Retinal pigment epithelial cell (primary cell): ENCODE data around the gene PAGE3.

Experiments used
- DNase-seq: peaks from one replicate; pipeline ENCODE4 v3.0.0-alpha.2; 2010; ENCODE audit warnings: low read depth
- H3K4me3 ChIP-seq: 2 replicates; pipeline ENCODE4 v1.5.1; 2011; ENCODE audit warnings: mild to moderate bottlenecking, low read length, control low read depth, moderate library complexity
- TF ChIP-seq, protein P1 (sequence below): conservative IDR thresholded peaks from 2 replicates; pipeline ENCODE4 v1.5.1; 2011; ENCODE audit warnings: low read depth, low read length, control low read depth, inconsistent platforms

PAGE3 gene

DNA sequence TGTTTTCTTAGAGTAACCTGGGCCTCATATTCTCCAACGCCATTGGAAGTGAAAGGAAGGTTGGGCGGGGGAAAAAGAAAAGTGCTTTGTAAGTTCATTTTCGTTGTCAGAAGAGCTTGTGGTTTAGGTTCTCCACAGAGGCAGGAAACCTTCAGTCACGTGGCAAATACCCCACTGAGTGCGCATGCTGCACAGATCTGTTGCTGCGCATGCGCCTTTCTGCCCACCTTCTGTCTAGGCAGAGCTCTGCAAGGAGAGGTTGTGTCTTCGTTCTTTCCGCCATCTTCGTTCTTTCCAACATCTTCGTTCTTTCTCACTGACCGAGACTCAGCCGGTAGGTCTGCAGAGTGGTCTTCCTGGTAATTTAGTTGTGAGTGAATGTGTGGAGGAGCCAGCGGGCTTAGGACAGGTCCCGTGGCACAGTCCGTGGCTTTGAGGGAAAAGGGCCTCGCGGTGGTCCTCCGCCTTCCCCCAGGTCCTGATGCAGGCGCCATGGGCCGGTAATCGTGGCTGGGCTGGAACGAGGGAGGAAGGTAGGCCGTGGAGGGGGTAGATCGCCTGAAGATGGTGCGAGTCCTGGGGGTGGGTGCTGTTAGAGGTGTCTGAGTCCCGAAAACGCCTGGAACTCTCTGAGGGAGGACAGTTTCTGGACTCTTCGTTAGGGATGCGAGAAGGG lies 44.5 kb downstream of the PAGE3 start, which contains the start of gene PAGE5:
PAGE5 (plus strand) TSS at position 228 of the 676 bp plus-strand sequence. CDS start 1,037 bp downstream, outside the sequence.
- DNase-seq = no peak
- H3K4me3 ChIP-seq = no peak within 1 kb of the TSS
- TF ChIP-seq, protein P1, sequence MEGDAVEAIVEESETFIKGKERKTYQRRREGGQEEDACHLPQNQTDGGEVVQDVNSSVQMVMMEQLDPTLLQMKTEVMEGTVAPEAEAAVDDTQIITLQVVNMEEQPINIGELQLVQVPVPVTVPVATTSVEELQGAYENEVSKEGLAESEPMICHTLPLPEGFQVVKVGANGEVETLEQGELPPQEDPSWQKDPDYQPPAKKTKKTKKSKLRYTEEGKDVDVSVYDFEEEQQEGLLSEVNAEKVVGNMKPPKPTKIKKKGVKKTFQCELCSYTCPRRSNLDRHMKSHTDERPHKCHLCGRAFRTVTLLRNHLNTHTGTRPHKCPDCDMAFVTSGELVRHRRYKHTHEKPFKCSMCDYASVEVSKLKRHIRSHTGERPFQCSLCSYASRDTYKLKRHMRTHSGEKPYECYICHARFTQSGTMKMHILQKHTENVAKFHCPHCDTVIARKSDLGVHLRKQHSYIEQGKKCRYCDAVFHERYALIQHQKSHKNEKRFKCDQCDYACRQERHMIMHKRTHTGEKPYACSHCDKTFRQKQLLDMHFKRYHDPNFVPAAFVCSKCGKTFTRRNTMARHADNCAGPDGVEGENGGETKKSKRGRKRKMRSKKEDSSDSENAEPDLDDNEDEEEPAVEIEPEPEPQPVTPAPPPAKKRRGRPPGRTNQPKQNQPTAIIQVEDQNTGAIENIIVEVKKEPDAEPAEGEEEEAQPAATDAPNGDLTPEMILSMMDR = no peak

DNA sequence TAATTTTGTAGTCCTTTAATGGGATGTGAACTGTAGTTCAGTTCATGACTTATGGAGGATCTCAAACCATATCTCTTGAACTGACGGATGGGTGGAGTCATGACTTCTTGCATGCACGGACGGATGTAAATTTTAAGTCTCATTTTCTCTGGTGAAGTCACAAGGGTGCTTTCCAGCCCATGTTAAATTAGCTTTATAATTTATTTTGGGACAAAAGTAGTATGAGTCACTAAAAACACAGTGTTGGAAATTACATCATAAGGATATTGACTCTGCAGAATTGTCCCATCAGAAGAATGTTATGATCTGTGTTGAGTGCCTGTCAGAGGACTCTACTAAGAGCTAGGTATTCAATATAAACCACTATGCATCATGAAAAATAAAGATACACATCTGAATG lies 51.3 kb downstream of the PAGE3 start:
- TF ChIP-seq, protein P1 = no peak
- H3K4me3 ChIP-seq = no peak overlapping the region
- no peak for DNase-seq

DNA sequence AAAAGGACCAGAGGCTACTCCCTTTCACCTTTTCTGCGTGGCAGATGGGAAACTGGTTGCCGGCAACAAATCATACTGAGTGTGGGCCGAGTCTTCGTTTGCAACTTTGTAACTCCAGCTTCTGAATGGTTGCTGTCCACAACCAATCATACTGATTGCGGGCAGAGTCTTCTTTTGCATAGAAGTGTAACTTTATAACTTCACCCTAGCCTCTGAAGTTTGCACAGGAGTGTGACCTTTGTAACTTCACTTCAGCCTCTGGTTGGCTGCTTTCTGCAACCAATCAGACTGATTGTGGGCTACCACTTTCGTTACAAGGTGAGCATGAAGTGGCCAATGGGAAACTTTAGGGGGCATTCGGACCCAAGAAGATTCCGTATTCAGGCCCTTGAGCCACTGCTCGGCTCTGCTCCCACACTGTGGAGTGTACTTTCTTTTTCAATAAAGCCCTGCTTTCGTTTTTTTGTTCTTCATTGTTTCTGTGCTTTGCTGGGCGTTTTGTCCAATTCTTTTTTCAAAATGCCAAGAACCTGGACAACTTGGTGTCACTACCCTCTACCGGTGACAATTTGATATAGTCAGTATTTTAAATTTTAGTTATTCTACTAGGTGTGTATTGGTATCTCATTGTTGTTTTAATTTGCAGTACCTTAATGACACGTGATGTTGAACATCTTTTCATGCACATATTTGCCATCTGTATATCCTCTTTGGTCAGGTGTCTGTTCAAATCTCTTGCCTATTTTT lies 53.6 kb downstream of the PAGE3 start:
- TF ChIP-seq, protein P1 = no peak
- no peak overlapping the region for H3K4me3 ChIP-seq
- DNase-seq = no peak
